ENCODE data around the gene TNFSF15. TPM values are rescaled to one million over a fixed set of nuclear protein-coding genes. Genes with fewer than 3 reads are reported as not detected.
"Not testable (repeated sequence)": the region's sequence is repeated elsewhere in the genome, so short reads cannot be mapped to it uniquely, and the experiment has no call there.

The TNFSF15 gene
- total RNA-seq, 1 donor from 2014 or later: 0.11 TPM

- Histone ChIP-seq H3K27ac (replicated peaks) (no peak overlapping the region), H3K27me3 (ENCODE audit: low read depth) (peaks cover 56% of the 10 kb centered on the region), H3K9me3 (replicated peaks) (no peaks in the 10 kb centered on the region), H3K36me3 (no peaks in the 10 kb centered on the region), H3K4me1 (no peaks in the 10 kb centered on the region), H3K4me3 (no peak overlapping the region)
- TF ChIP-seq CTCF (IDR thresholded peaks at IDR 0.05; ENCODE audit: borderline replicate concordance): peak; percentile 79
- peak; percentile 56 for DNase-seq
- intact Hi-C loops (cut with micrococcal nuclease): loop anchor here (2.0 to 5.0 kb wide), 2 partner anchors 174 to 272 kb away; no protein-coding TSS in a partner anchor
These were observed 67.1 kb downstream of the TNFSF15 start for GRCh38 chr9:114738581-114739316.

- intact Hi-C loops (cut with micrococcal nuclease): loop anchor here (2.0 to 5.0 kb wide), 2 partner anchors 174 to 273 kb away; no protein-coding TSS in a partner anchor
- Histone ChIP-seq H3K27ac (replicated peaks) (no peak overlapping the region), H3K36me3 (no peaks in the 10 kb centered on the region), H3K4me3 (no peak overlapping the region), H3K9me3 (replicated peaks) (no peaks in the 10 kb centered on the region), H3K4me1 (no peaks in the 10 kb centered on the region), H3K27me3 (ENCODE audit: low read depth) (peaks cover 56% of the 10 kb centered on the region)
- no peak for TF ChIP-seq CTCF (IDR thresholded peaks at IDR 0.05; ENCODE audit: borderline replicate concordance)
- no peak for DNase-seq
These were observed 68.0 kb downstream of the TNFSF15 start for GRCh38 chr9:114737847-114738246.

- no peak overlapping the region for H3K4me3 ChIP-seq
- no peak overlapping the region for H3K27ac ChIP-seq (replicated peaks)
- intact Hi-C loops (cut with micrococcal nuclease): loop anchor here (5.0 kb wide), 1 partner anchor 175 kb away; no protein-coding TSS in a partner anchor
- H3K27me3 ChIP-seq (ENCODE audit: low read depth): peaks cover 50% of the 10 kb centered on the region
- no peaks in the 10 kb centered on the region for H3K4me1 ChIP-seq
- no peak for DNase-seq
- H3K36me3 ChIP-seq: no peaks in the 10 kb centered on the region
- TF ChIP-seq CTCF (IDR thresholded peaks at IDR 0.05; ENCODE audit: borderline replicate concordance): no peak
- no peaks in the 10 kb centered on the region for H3K9me3 ChIP-seq (replicated peaks)
These were observed 68.7 kb downstream of the TNFSF15 start for GRCh38 chr9:114737118-114737517.

GRCh38 chr9:114735704-114736103 lies 70.1 kb downstream of the TNFSF15 start:
- intact Hi-C loops (cut with micrococcal nuclease): loop anchor here (5.0 kb wide), 1 partner anchor 177 kb away; no protein-coding TSS in a partner anchor

GRCh38 chr9:114735139-114735538 lies 70.7 kb downstream of the TNFSF15 start:
- not testable (repeated sequence) for DNase-seq; H3K36me3 ChIP-seq; H3K9me3 ChIP-seq (replicated peaks); H3K4me1 ChIP-seq; H3K27ac ChIP-seq (replicated peaks); H3K4me3 ChIP-seq
- intact Hi-C loops (cut with micrococcal nuclease): loop anchor here (5.0 kb wide), 1 partner anchor 177 kb away; no protein-coding TSS in a partner anchor
- peaks cover 42% of the 10 kb centered on the region for H3K27me3 ChIP-seq (ENCODE audit: low read depth)

More at GRCh38 chr9:114735704-114736103, 70.1 kb downstream of the TNFSF15 start:
- no peaks in the 10 kb centered on the region for H3K4me1 ChIP-seq
- no peaks in the 10 kb centered on the region for H3K36me3 ChIP-seq
- peaks cover 46% of the 10 kb centered on the region for H3K27me3 ChIP-seq (ENCODE audit: low read depth)
- no peaks in the 10 kb centered on the region for H3K9me3 ChIP-seq (replicated peaks)
- DNase-seq: no peak
- no peak for TF ChIP-seq CTCF (IDR thresholded peaks at IDR 0.05; ENCODE audit: borderline replicate concordance)
- no peak overlapping the region for H3K4me3 ChIP-seq
- H3K27ac ChIP-seq (replicated peaks): no peak overlapping the region

Other genes with a start within 250 kb of the TNFSF15 start
- 81.1 TPM for gene ATP6V1G1, start 218.3 kb downstream of the TNFSF15 start, total RNA-seq
- 3.5 TPM for gene TMEM268, start 194.7 kb downstream of the TNFSF15 start, total RNA-seq
- gene TEX53, start 148.2 kb downstream of the TNFSF15 start, total RNA-seq: not detected
- gene TEX48, start 123.8 kb downstream of the TNFSF15 start, total RNA-seq: not detected
- 0.63 TPM for gene TNFSF8, start 124.6 kb upstream of the TNFSF15 start, total RNA-seq

All from left ventricle myocardium inferior (tissue), 1 donor.